GM19328 (cell line): ENCODE measurements around the gene ARHGEF6.

Experiments
- ATAC-seq: cut with Tn5 transposase; IDR thresholded peaks from one replicate; pipeline ENCODE4 v1.9.1; 2021; ENCODE audit warnings: mild to moderate bottlenecking, moderate library complexity; ENCODE audit not compliant: unreplicated experiment

The ARHGEF6 gene

GRCh38 chrX:136652822-136653723 lies 127.7 kb downstream of the ARHGEF6 start:
- ATAC-seq: no peak

- ATAC-seq: no peak
Measured at GRCh38 chrX:136650811-136651210, 129.9 kb downstream of the ARHGEF6 start.

DNA sequence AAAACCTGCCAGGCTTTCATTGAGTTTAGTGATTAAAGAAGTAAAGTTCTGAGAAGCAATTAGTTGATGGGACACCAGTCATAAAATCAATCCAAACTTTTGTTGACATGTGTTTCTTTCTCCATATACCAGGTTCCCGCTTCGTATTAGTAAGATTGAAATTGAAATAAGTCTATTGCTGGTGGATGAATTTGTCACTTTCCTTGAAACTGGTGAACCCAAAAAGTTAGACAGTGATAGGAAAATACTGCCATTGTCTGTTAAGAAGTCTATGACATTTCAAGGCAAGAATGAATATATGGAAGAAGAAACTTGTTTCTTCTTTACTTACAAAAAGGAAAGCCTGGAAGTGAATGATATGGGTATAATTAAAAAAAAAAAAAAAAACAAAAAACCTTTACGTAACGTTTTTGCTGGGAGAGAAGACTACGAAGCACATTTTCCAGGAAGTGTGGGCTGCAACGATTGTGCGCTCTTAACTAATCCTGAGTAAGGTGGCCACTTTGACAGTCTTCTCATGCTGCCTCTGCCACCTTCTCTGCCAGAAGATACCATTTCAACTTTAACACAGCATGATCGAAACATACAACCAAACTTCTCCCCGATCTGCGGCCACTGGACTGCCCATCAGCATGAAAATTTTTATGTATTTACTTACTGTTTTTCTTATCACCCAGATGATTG lies 132.9 kb downstream of the ARHGEF6 start, which contains the start of gene CD40LG:
Gene CD40LG (plus strand): TSS at position 482 of the 684 bp plus-strand sequence. CDS start 91 bp downstream, at position 573.
- ATAC-seq: no peak

GRCh38 chrX:136646602-136647239 lies 134.0 kb downstream of the ARHGEF6 start:
- no peak for ATAC-seq

DNA sequence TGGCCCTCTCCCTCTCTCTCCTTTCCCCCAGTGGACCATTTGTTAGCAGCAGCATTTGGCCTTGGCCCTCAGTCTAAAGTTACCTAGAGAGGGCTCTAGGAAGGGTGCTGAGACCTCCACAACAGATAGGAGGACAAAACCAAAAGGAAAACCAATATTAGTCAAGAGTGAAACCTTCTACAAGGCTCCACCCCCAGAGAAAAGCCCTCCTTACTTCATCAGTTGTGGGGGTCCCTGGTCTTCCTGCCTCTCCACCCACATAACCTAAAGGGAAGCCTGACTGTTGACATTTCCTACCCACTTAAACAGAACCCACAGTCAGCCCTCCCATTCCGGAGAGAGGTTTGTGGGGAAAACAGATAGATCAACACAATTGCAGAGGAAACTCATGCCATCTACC lies 137.5 kb downstream of the ARHGEF6 start:
- no peak for ATAC-seq

GRCh38 chrX:136639506-136640176 lies 141.1 kb downstream of the ARHGEF6 start:
- ATAC-seq: no peak

- no peak for ATAC-seq
Measured at GRCh38 chrX:136636121-136636520, 144.6 kb downstream of the ARHGEF6 start.

GRCh38 chrX:136635235-136635634 lies 145.5 kb downstream of the ARHGEF6 start:
- peak; percentile 57 for ATAC-seq

DNA sequence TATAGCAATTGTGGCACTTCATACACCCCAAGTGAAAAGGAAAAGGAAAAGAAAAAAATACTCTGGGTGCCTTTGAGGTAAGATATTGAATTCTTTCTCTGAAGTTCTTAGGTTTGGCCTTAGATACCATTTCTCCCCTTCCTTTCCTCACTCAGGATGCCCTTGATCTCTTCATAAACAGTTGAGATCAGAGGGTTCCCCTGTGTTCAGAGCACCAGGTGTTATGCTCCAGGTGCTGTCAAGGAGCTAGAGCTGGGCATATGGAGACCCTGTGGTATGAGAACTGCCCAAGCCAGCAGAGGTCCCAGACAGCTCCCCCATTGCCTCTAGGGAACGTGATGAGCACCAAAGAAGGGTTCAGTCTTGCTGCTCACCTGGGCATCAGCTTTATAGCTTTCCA lies 149.9 kb downstream of the ARHGEF6 start:
- ATAC-seq: no peak

- ATAC-seq: no peak
Measured at GRCh38 chrX:136629084-136629750, 151.5 kb downstream of the ARHGEF6 start.

- ATAC-seq: no peak
Measured at GRCh38 chrX:136627409-136627808, 153.3 kb downstream of the ARHGEF6 start.

- no peak for ATAC-seq
Measured at GRCh38 chrX:136626891-136627290, 153.8 kb downstream of the ARHGEF6 start.

DNA sequence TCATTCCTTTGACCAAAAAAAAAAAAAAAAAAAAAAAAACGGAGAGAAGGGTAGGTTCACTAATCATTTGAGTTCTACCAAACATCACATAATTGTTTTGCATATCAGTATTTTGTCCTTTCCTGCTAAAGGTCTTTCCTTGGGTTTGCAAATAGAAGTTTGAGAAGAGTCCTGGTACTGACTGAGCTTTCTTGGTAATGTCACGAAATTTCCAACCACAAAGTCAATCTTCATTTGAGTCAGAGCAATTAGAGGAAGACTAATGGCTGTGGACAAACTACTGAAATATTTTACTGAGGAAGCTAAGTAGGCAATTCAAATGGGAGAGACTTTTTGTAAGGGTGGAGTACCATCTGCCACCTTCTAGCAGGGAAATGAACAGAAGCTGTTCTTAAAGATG lies 154.5 kb downstream of the ARHGEF6 start:
- ATAC-seq: no peak

GRCh38 chrX:136625246-136625645 lies 155.5 kb downstream of the ARHGEF6 start:
- ATAC-seq: no peak

DNA sequence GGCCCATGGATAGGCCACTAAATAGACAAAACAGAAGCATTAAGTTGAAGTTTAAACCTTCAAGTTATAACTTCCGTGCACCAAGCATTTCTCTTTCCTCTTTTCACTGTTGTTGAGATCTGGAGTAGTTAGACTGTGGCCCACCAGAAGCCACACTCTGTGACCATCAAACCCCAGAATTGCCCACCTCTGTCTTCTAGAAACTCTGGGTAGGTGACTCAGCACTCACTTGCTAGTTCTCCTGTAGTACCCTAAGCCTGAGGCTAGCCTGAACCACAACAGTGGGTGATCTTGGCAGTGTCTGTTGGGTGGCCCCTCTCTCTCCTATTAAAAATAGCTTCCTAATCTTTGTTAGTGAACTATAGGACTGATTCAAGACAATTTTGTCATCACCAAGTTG lies 157.3 kb downstream of the ARHGEF6 start:
- no peak for ATAC-seq

DNA sequence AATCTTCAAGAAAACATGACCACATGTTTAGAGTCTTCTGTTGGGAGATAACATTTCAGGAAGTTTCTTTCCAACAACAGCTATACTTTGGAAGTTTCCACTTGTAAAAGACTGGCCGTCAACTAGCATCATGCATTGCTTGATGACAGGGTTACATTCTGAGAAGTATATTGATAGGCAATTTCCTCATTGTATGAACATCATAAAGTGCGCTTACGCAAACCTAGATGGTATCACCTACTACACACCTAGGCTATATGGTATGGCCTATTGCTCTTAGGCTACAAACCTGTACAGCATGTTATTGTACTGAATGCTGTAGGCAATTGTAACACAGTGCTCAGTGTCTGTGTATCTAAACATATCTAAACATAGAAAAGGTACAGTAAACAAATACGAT lies 158.2 kb downstream of the ARHGEF6 start:
- no peak for ATAC-seq

GRCh38 chrX:136620780-136621179 lies 160.0 kb downstream of the ARHGEF6 start:
- ATAC-seq: no peak

GRCh38 chrX:136619899-136620505 lies 160.7 kb downstream of the ARHGEF6 start:
- no peak for ATAC-seq

GRCh38 chrX:136616987-136617685 lies 163.6 kb downstream of the ARHGEF6 start:
- ATAC-seq: peak; percentile 88
